B cell (primary cell): ENCODE data around the gene ZNF710. TPM values are rescaled to one million over a fixed set of nuclear protein-coding genes. Genes with fewer than 3 reads are reported as not detected.

Experiments used
- ATAC-seq: fragments of 200-7000 bp; cut with Tn5 transposase; one replicate; pipeline ENCODE4 v1.10.0; 2021; ENCODE audit warnings: low read depth, mild to moderate bottlenecking, moderate number of reproducible peaks, moderate library complexity
- CTCF ChIA-PET: fragments of 350-600 bp; sonication (Branson Sonifier 250); formaldehyde crosslinking; loops from one replicate; lab custom pipeline; 2021; ENCODE audit warnings: antibody characterized with exemption, inconsistent platforms; lab: Charles Lee
- POLR2A ChIA-PET: fragments of 350-600 bp; sonication (Branson Sonifier 250); formaldehyde crosslinking; loops from one replicate; lab custom pipeline; 2021; ENCODE audit warnings: antibody characterized with exemption; lab: Charles Lee
- DNase-seq: peaks from one replicate; pipeline ENCODE4 v3.0.0; 2013
- H2AFZ ChIP-seq: 2 replicates; pipeline ENCODE4 v1.6.1; 2012; ENCODE audit warnings: mild to moderate bottlenecking, low read depth, low read length; ENCODE audit not compliant: insufficient read depth, poor library complexity, severe bottlenecking
- H3K27ac ChIP-seq, 2 donors: 1 replicate in 1 of 2; 2 replicates in 1 of 2; pipeline ENCODE4 v1.5.1; 2012 to 2013; ENCODE audit warnings: low read length in 2 of 2, mild to moderate bottlenecking in 2 of 2, moderate library complexity in 1 of 2
- H3K27me3 ChIP-seq, 4 experiments: fragments of 200-600 bp in 1 of 4; sonication (generic) in 1 of 4; replicated peaks in 1 of 4; 1 replicate in 2 of 4; 2 replicates in 2 of 4; pipeline versions ENCODE4 v1.6.1 to v1.7.0; 2013 to 2016; ENCODE audit warnings: low read length in 3 of 4, mild to moderate bottlenecking in 2 of 4, mixed read lengths in 1 of 4, moderate library complexity in 1 of 4; ENCODE audit not compliant: insufficient read depth in 4 of 4, control insufficient read depth in 3 of 4; ENCODE audit errors: control extremely low read depth in 1 of 4
- H3K36me3 ChIP-seq, 2 experiments: replicated peaks in 1 of 2; 1 replicate in 1 of 2; 2 replicates in 1 of 2; pipeline versions ENCODE4 v1.6.1 to v1.7.1; 2013; ENCODE audit warnings: low read length in 1 of 2; ENCODE audit not compliant: insufficient read depth in 2 of 2, control insufficient read depth in 1 of 2; ENCODE audit errors: control extremely low read depth in 1 of 2, extremely low read depth in 1 of 2
- H3K4me1 ChIP-seq, 2 donors: fragments of 200-600 bp in 1 of 2; sonication (generic) in 1 of 2; 1 replicate in 1 of 2; 2 replicates in 1 of 2; pipeline versions ENCODE4 v1.5.1 to v1.6.1; 2013 to 2017; ENCODE audit warnings: low read length in 2 of 2; ENCODE audit not compliant: control insufficient read depth in 2 of 2, insufficient read depth in 2 of 2
- H3K4me2 ChIP-seq: replicated peaks from 2 replicates; pipeline ENCODE3; 2012; ENCODE audit warnings: mild to moderate bottlenecking, low read depth, low read length; ENCODE audit not compliant: poor library complexity, severe bottlenecking
- H3K4me3 ChIP-seq, 5 experiments: fragments of 200-600 bp in 1 of 5; sonication (generic) in 1 of 5; 1 replicate in 3 of 5; 2 replicates in 2 of 5; pipeline versions ENCODE4 v1.5.1 to v1.7.0; 2011 to 2016; ENCODE audit warnings: low read length in 4 of 5, mild to moderate bottlenecking in 4 of 5, low read depth in 2 of 5, control low read depth in 1 of 5, moderate library complexity in 1 of 5; ENCODE audit not compliant: insufficient read depth in 1 of 5; ENCODE audit errors: control extremely low read depth in 1 of 5, extremely low read depth in 1 of 5
- H3K79me2 ChIP-seq: fragments of 200-600 bp; sonication (generic); one replicate; pipeline ENCODE4 v1.6.0; 2016; ENCODE audit warnings: low read length; ENCODE audit not compliant: control insufficient read depth, insufficient read depth
- H3K9ac ChIP-seq: fragments of 200-600 bp; sonication (generic); 2 replicates; pipeline ENCODE4 v1.6.1; 2017; ENCODE audit warnings: mild to moderate bottlenecking, low read length, moderate library complexity
- H3K9me3 ChIP-seq, 3 donors: one replicate each; pipeline versions ENCODE4 v1.6.1 to v1.7.1; 2013; ENCODE audit warnings: low read length in 2 of 3; ENCODE audit not compliant: control insufficient read depth in 2 of 3, insufficient read depth in 1 of 3; ENCODE audit errors: control extremely low read depth in 1 of 3
- H4K20me1 ChIP-seq: 2 replicates; pipeline ENCODE4 v1.6.0; 2012; ENCODE audit warnings: mild to moderate bottlenecking, low read length; ENCODE audit not compliant: insufficient read depth, control insufficient read depth, poor library complexity, severe bottlenecking
- H3K27ac Mint-ChIP-seq: one replicate; pipeline ENCODE4 v1.8.0; 2021; ENCODE audit warnings: mixed read lengths
- H3K27me3 Mint-ChIP-seq: one replicate; pipeline ENCODE4 v1.8.0; 2021; ENCODE audit warnings: mixed read lengths
- H3K4me1 Mint-ChIP-seq: one replicate; pipeline ENCODE4 v1.8.0; 2021; ENCODE audit warnings: mixed read lengths
- H3K4me3 Mint-ChIP-seq: one replicate; pipeline ENCODE4 v1.8.0; 2021; ENCODE audit warnings: mixed read lengths
- H3K9me3 Mint-ChIP-seq: one replicate; pipeline ENCODE4 v1.8.0; 2022; ENCODE audit warnings: mixed read lengths; ENCODE audit not compliant: insufficient read depth
- EZH2 ChIP-seq: IDR thresholded peaks from 2 replicates; pipeline ENCODE4 v1.6.1; 2012; ENCODE audit warnings: borderline replicate concordance, low read depth, mild to moderate bottlenecking, moderate library complexity, low read length; ENCODE audit not compliant: insufficient read depth, poor library complexity, severe bottlenecking
- WGBS: methylation state at CpG from one replicate; pipeline ENCODE4 v1.1.5; 2013; ENCODE audit warnings: missing lambda C conversion rate; ENCODE audit not compliant: insufficient coverage; 5-methylcytosine and 5-hydroxymethylcytosine counted together
- intact Hi-C: fragments of 100-400 bp; cut with micrococcal nuclease; formaldehyde crosslinking; loops from one replicate; pipeline ENCODE4 v1.10.0; 2022
- polyA plus RNA-seq: library from polyadenylated mRNA; depleted of rRNA; stranded (reverse); fragments of >200 nt; gene quantifications from 2 replicates; pipeline ENCODE4 v1.2.3, GENCODE V29; 2012
- total RNA-seq, 2 donors: library from RNA; stranded (reverse); fragments of 120-200 nt in 1 of 2; gene quantifications; 1 replicate in 1 of 2; 2 replicates in 1 of 2; pipeline versions ENCODE4 v1.2.3 to v1.2.4, GENCODE V29; 2013 to 2022
- TF ChIP-seq, protein P1 (sequence below): fragments of 200-600 bp; IDR thresholded peaks from one replicate; pipeline ENCODE4 v1.8.0; 2022; ENCODE audit warnings: antibody characterized with exemption, mild to moderate bottlenecking

ZNF710 gene
- total and polyA plus RNA-seq, 2 donors (not counting 1 experiment from before 2014, with no cell fraction given), result 8.7 to 38.7 TPM

DNA sequence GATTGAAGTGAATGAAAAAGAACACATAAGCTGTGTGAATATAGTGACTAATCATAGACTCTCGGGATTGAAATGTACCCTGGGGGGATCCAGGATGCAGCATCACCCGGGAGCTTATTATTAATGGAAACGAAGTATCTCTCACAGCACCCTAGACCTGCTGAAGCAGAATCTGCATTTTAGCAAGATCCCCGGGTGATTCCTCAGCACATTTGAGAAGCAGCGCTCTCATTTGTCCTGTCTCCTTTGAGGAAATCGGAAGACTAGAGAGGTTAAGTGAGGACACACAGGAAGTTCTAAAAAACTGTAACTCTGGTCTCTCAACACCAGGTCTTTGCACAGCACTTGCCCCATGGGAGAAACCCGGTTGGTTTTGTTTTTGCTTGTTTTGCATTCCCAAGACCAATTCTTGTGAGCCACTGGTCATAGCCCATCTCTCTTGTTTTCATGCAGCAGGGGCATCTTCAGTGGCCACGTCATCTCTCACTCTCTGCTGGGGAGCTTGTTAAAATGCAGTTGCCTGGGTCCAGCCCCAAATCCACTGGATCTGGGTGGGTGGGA is 30.2 kb downstream of the ZNF710 start:
- H3K36me3 ChIP-seq, result no peaks in the 10 kb centered on the region
- ChIA-PET POLR2A (interaction anchor here (1.4 to 1.6 kb wide), 2 partner anchors 17 to 28 kb away, joined by 4 to 7 read pairs; no protein-coding TSS in a partner anchor), CTCF (interaction anchor here (0.7 to 2.5 kb wide), 9 partner anchors 17 to 133 kb away, joined by 3 to 28 read pairs (median 3); no protein-coding TSS in a partner anchor)
- peak overlapping the region; percentile 26 for H2AFZ ChIP-seq
- no peaks in the 10 kb centered on the region for H3K27me3 ChIP-seq
- no peaks in the 10 kb centered on the region for H3K9me3 ChIP-seq
- peaks cover 34 to 43% of the 10 kb centered on the region in 2 donors for H3K4me1 ChIP-seq
- TF ChIP-seq, protein P1, sequence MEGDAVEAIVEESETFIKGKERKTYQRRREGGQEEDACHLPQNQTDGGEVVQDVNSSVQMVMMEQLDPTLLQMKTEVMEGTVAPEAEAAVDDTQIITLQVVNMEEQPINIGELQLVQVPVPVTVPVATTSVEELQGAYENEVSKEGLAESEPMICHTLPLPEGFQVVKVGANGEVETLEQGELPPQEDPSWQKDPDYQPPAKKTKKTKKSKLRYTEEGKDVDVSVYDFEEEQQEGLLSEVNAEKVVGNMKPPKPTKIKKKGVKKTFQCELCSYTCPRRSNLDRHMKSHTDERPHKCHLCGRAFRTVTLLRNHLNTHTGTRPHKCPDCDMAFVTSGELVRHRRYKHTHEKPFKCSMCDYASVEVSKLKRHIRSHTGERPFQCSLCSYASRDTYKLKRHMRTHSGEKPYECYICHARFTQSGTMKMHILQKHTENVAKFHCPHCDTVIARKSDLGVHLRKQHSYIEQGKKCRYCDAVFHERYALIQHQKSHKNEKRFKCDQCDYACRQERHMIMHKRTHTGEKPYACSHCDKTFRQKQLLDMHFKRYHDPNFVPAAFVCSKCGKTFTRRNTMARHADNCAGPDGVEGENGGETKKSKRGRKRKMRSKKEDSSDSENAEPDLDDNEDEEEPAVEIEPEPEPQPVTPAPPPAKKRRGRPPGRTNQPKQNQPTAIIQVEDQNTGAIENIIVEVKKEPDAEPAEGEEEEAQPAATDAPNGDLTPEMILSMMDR, result no peak
- no peak for TF ChIP-seq EZH2
- Mint-ChIP-seq H3K4me3 (peak overlapping the region; percentile 78), H3K9me3 (no peaks in the 10 kb centered on the region), H3K27me3 (no peaks in the 10 kb centered on the region), H3K27ac (peak overlapping the region; percentile 79), H3K4me1 (peaks cover 46% of the 10 kb centered on the region)
- DNase-seq, result peak; percentile 55
- peak; percentile 87 for ATAC-seq
- H4K20me1 ChIP-seq, result peaks cover 11% of the 10 kb centered on the region
- peak overlapping the region; percentile 48 for H3K9ac ChIP-seq
- WGBS, result 3% methylated on average over 6 of the region's 8 CpGs
- H3K4me3 ChIP-seq, result peak overlapping the region in 4 of 5 experiments; percentile 12 to 40 (median 32)
- intact Hi-C loops, result loop anchor here (1.0 to 2.0 kb wide), 4 partner anchors 16 to 69 kb away; no protein-coding TSS in a partner anchor
- peak overlapping the region; percentile 5 to 6 for H3K27ac ChIP-seq
- peak overlapping the region; percentile 71 for H3K4me2 ChIP-seq
- H3K79me2 ChIP-seq, result peaks cover 53% of the 10 kb centered on the region

DNA sequence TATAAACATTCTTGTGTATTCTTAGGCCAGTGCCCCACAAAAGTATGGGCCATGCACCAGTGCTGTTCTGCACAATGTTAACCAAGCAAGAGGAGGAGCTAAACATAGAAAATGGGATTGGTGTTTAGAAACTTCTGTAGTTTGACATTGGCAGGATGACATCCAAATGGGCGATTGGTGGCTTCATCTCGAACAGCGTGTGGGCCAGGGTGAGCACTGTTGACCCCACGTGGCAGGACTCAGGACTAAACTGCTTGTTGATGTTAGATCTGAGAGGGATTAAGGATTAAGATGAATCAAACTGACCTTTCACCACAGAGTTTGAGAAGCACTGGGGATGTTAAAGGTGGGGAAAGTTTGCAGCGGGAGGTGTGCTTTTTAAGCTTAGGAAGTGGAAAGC is 31.9 kb downstream of the ZNF710 start:
- no peak overlapping the region for H3K9ac ChIP-seq
- H3K79me2 ChIP-seq, result peaks cover 67% of the 10 kb centered on the region
- ATAC-seq (no peak), DNase-seq (no peak)
- no peak overlapping the region for H2AFZ ChIP-seq
- Mint-ChIP-seq H3K4me1 (peaks cover 58% of the 10 kb centered on the region), H3K4me3 (no peak overlapping the region), H3K9me3 (no peaks in the 10 kb centered on the region), H3K27ac (peak overlapping the region; percentile 47), H3K27me3 (no peaks in the 10 kb centered on the region)
- peaks cover 11% of the 10 kb centered on the region for H4K20me1 ChIP-seq
- CTCF ChIA-PET, result interaction anchor here (1.1 to 1.7 kb wide), 4 partner anchors 12 to 39 kb away, joined by 3 to 7 read pairs (median 4); no protein-coding TSS in a partner anchor
- no peaks in the 10 kb centered on the region for H3K27me3 ChIP-seq
- H3K36me3 ChIP-seq, result no peaks in the 10 kb centered on the region
- H3K27ac ChIP-seq, result no peak overlapping the region
- intact Hi-C loops, result no loop called here
- TF ChIP-seq, protein P1, result no peak
- no peak for TF ChIP-seq EZH2
- no peaks in the 10 kb centered on the region for H3K9me3 ChIP-seq
- H3K4me2 ChIP-seq, result no peak overlapping the region
- H3K4me3 ChIP-seq, result no peak overlapping the region
- POLR2A ChIA-PET, result interaction anchor here (0.6 to 1.7 kb wide), 3 partner anchors 14 to 16 kb away, joined by 3 to 7 read pairs (median 5); no protein-coding TSS in a partner anchor
- peaks cover 40 to 51% of the 10 kb centered on the region in 2 donors for H3K4me1 ChIP-seq
- WGBS, result 97% methylated on average over 5 of the region's 5 CpGs
